WTC11 (cell line): Measurements from ENCODE around the gene YAF2. TPM values are rescaled to one million over a fixed set of nuclear protein-coding genes. Genes with fewer than 3 reads are reported as not detected.

ENCODE experiments used
- ATAC-seq: fragments of 200-7000 bp; cut with Tn5 transposase; 2 replicates; pipeline ENCODE4 v1.10.0; 2021; ENCODE audit warnings: mild to moderate bottlenecking, moderate library complexity
- CTCF ChIA-PET: fragments of 300-600 bp; sonication (Branson Sonifier 250); formaldehyde crosslinking; loops from one replicate; lab custom pipeline; 2021; ENCODE audit warnings: antibody characterized with exemption; lab: Charles Lee
- POLR2A ChIA-PET: fragments of 350-600 bp; sonication (Branson Sonifier 250); formaldehyde crosslinking; loops from one replicate; lab custom pipeline; 2021; ENCODE audit warnings: antibody characterized with exemption; lab: Charles Lee
- DNase-seq: peaks from one replicate; pipeline ENCODE4 v3.0.0; 2021; ENCODE audit warnings: low spot score
- H3K27ac Mint-ChIP-seq: 2 replicates; pipeline ENCODE4 v1.8.0; 2021; ENCODE audit warnings: mixed read lengths
- H3K27me3 Mint-ChIP-seq: 2 replicates; pipeline ENCODE4 v1.8.0; 2021; ENCODE audit warnings: low read depth, mild to moderate bottlenecking, moderate library complexity, mixed read lengths
- H3K36me3 Mint-ChIP-seq: 2 replicates; pipeline ENCODE4 v1.8.0; 2021; ENCODE audit warnings: mixed read lengths
- H3K4me1 Mint-ChIP-seq: 2 replicates; pipeline ENCODE4 v1.8.0; 2022; ENCODE audit warnings: mixed read lengths
- H3K4me3 Mint-ChIP-seq: 2 replicates; pipeline ENCODE4 v1.8.0; 2021; ENCODE audit warnings: mild to moderate bottlenecking, moderate library complexity, mixed read lengths
- H3K9me3 Mint-ChIP-seq: 2 replicates; pipeline ENCODE4 v1.8.0; 2021; ENCODE audit warnings: mixed read lengths
- ATF2 ChIP-seq: sonication (generic); formaldehyde crosslinking; IDR thresholded peaks from 2 replicates; pipeline ENCODE4 v1.8.1; 2022; ENCODE audit warnings: low read depth, missing genetic modification reagents, borderline replicate concordance
- CREB1 ChIP-seq: sonication (generic); formaldehyde crosslinking; IDR thresholded peaks from 2 replicates; pipeline ENCODE4 v1.8.0; 2023; ENCODE audit warnings: mild to moderate bottlenecking, missing genetic modification reagents
- CREM ChIP-seq: sonication (generic); formaldehyde crosslinking; IDR thresholded peaks from 2 replicates; pipeline ENCODE4 v1.8.1; 2022; ENCODE audit warnings: mild to moderate bottlenecking, missing genetic modification reagents, moderate library complexity
- EMX1 ChIP-seq: fragments of 250-450 bp; sonication (Bioruptor Pico); IDR thresholded peaks from 2 replicates; pipeline ENCODE4 v1.8.0; 2021; ENCODE audit warnings: mild to moderate bottlenecking
- FOXK1 ChIP-seq: sonication (generic); formaldehyde crosslinking; IDR thresholded peaks from 2 replicates; pipeline ENCODE4 v1.8.0; 2022; ENCODE audit warnings: mild to moderate bottlenecking, moderate library complexity, missing genetic modification reagents
- HMGXB4 ChIP-seq: sonication (generic); formaldehyde crosslinking; IDR thresholded peaks from 2 replicates; pipeline ENCODE4 v1.8.1; 2023; ENCODE audit warnings: mild to moderate bottlenecking, moderate library complexity, missing genetic modification reagents
- JAZF1 ChIP-seq: fragments of 250-450 bp; sonication (Bioruptor Pico); IDR thresholded peaks from 2 replicates; pipeline ENCODE4 v1.9.0; 2021; ENCODE audit warnings: moderate library complexity, mild to moderate bottlenecking, inconsistent platforms
- NFYB ChIP-seq: sonication (generic); formaldehyde crosslinking; conservative IDR thresholded peaks from 2 replicates; pipeline ENCODE4 v1.8.0; 2022; ENCODE audit warnings: low read depth, missing genetic modification reagents
- USF2 ChIP-seq: sonication (generic); formaldehyde crosslinking; IDR thresholded peaks from 2 replicates; pipeline ENCODE4 v1.8.1; 2023; ENCODE audit warnings: mild to moderate bottlenecking, missing genetic modification reagents, moderate library complexity
- ZBTB21 ChIP-seq: sonication (generic); formaldehyde crosslinking; IDR thresholded peaks from 2 replicates; pipeline ENCODE4 v1.8.1; 2023; ENCODE audit warnings: mild to moderate bottlenecking, missing genetic modification reagents, borderline replicate concordance
- ZNF263 ChIP-seq: sonication (generic); formaldehyde crosslinking; IDR thresholded peaks from 2 replicates; pipeline ENCODE4 v1.8.1; 2022; ENCODE audit warnings: low read depth, mild to moderate bottlenecking, moderate library complexity, missing genetic modification reagents
- total RNA-seq: library from RNA; stranded (reverse); gene quantifications from 3 replicates; pipeline ENCODE4 v1.2.3, GENCODE V29; 2021
- TF ChIP-seq, protein P1 (sequence below): fragments of 250-450 bp; sonication (Bioruptor Pico); IDR thresholded peaks from 2 replicates; pipeline ENCODE4 v1.9.0; 2021; ENCODE audit warnings: mild to moderate bottlenecking
- TF ChIP-seq, protein P2 (sequence below): sonication (generic); formaldehyde crosslinking; IDR thresholded peaks from 2 replicates; pipeline ENCODE4 v1.8.0; 2022; ENCODE audit warnings: mild to moderate bottlenecking, missing genetic modification reagents
- TF ChIP-seq, protein P3 (sequence below): sonication (generic); formaldehyde crosslinking; IDR thresholded peaks from 2 replicates; pipeline ENCODE4 v1.8.0; 2022; ENCODE audit warnings: mild to moderate bottlenecking, missing genetic modification reagents
- TF ChIP-seq, protein P4 (sequence below): sonication (generic); formaldehyde crosslinking; conservative IDR thresholded peaks from 2 replicates; pipeline ENCODE4 v1.8.1; 2022; ENCODE audit warnings: mild to moderate bottlenecking, missing genetic modification reagents
- TF ChIP-seq, protein P5 (sequence below): fragments of 200-600 bp; IDR thresholded peaks from 2 replicates; pipeline ENCODE4 v1.8.0; 2022; ENCODE audit warnings: antibody characterized with exemption
- TF ChIP-seq, protein P6 (sequence below): sonication (generic); formaldehyde crosslinking; IDR thresholded peaks from 2 replicates; pipeline ENCODE4 v1.8.1; 2022; ENCODE audit warnings: low read depth, mild to moderate bottlenecking, moderate library complexity, missing genetic modification reagents, borderline replicate concordance

The YAF2 gene
- total RNA-seq, 1 experiment from 2014 or later: 3.3 TPM

GRCh38 chr12:42161529-42161928, 76.5 kb downstream of the YAF2 start (continued):
- TF ChIP-seq, protein P1, sequence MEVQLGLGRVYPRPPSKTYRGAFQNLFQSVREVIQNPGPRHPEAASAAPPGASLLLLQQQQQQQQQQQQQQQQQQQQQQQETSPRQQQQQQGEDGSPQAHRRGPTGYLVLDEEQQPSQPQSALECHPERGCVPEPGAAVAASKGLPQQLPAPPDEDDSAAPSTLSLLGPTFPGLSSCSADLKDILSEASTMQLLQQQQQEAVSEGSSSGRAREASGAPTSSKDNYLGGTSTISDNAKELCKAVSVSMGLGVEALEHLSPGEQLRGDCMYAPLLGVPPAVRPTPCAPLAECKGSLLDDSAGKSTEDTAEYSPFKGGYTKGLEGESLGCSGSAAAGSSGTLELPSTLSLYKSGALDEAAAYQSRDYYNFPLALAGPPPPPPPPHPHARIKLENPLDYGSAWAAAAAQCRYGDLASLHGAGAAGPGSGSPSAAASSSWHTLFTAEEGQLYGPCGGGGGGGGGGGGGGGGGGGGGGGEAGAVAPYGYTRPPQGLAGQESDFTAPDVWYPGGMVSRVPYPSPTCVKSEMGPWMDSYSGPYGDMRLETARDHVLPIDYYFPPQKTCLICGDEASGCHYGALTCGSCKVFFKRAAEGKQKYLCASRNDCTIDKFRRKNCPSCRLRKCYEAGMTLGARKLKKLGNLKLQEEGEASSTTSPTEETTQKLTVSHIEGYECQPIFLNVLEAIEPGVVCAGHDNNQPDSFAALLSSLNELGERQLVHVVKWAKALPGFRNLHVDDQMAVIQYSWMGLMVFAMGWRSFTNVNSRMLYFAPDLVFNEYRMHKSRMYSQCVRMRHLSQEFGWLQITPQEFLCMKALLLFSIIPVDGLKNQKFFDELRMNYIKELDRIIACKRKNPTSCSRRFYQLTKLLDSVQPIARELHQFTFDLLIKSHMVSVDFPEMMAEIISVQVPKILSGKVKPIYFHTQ (CRISPR knock-in tag): no peak

DNA sequence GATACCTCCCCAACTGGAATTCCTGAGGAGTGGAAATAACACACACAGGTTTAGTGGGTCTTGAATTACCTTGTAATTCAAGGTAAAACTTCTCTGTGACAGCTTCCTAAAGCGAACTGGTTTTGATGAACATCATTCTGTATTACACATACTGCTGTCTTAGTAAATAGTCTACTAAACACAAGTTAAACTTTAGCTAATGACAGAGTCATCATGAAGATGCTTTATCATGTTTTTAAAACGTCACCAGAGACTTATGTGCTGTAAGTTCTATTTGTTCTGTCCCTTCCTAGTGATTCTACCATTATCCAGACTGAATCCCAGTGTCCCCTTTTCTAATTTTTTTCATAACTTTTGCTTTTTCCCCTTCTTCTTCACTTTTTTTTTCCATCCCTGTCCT, 81.8 kb downstream of the YAF2 start:
- TF ChIP-seq NFYB (no peak), EMX1 (no peak), HMGXB4 (CRISPR knock-in tag) (no peak), FOXK1 (no peak), USF2 (no peak), JAZF1 (CRISPR knock-in tag) (no peak)
- TF ChIP-seq, all 79 proteins: peak for 0
- ChIA-PET POLR2A (interaction anchor here (0.6 kb wide), 1 partner anchor 14 kb away, joined by 3 read pairs; no protein-coding TSS in a partner anchor), CTCF (interaction anchor here (0.6 kb wide), 1 partner anchor 156 kb away, joined by 3 read pairs; no protein-coding TSS in a partner anchor)
- H3K36me3 Mint-ChIP-seq: no peaks in the 10 kb centered on the region
- no peak overlapping the region for H3K27ac Mint-ChIP-seq
- peaks cover 2% of the 10 kb centered on the region; the same call in 1 of the 2 replicates for H3K4me1 Mint-ChIP-seq
- H3K4me3 Mint-ChIP-seq: no peak overlapping the region
- DNase-seq (no peak), ATAC-seq (no peak)
- no peaks in the 10 kb centered on the region for H3K9me3 Mint-ChIP-seq
- no peaks in the 10 kb centered on the region for H3K27me3 Mint-ChIP-seq

DNA sequence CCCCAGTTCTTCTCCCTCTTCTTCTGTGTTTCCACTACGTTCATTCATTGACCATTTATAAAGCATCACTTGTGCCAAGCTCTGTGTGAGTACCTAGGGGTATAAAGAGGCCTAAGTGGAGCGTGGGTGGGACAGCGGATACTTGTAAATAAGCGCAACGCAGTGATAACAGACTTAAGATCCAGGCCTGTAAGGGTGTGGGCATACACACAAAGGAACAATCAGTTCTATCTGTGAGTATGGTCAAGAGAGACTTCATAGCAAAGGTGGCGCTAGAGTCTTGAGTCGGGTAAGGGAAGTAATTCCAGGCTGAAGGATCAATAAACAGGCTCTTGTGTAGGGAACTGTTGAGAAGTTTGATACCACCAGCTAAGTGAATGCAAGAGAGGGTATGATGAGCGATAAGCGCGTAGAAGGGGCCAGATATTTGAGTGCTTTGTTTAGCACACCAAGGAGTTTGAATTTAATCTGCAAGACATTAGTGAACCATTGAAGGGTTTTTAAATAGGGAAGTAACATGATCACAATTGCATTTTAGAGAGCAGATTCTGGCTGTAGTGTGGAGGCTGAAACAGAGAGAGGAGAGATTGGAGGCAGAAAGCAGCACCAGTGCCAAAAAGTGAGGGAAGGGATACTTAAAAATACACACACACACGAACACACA, 92.4 kb downstream of the YAF2 start:
- H3K27ac Mint-ChIP-seq: peak overlapping the region; percentile 67
- peaks cover 10% of the 10 kb centered on the region for H3K27me3 Mint-ChIP-seq
- no peaks in the 10 kb centered on the region for H3K9me3 Mint-ChIP-seq
- ChIA-PET POLR2A (interaction anchor here (0.7 to 1.1 kb wide), 2 partner anchors 52 to 1663 kb away, joined by 3 to 6 read pairs; no protein-coding TSS in a partner anchor), CTCF (interaction anchor here (0.8 to 1.7 kb wide), 6 partner anchors 9 to 226 kb away, joined by 3 to 8 read pairs (median 4); no protein-coding TSS in a partner anchor)
- DNase-seq (no peak), ATAC-seq (peak; percentile 44)
- H3K36me3 Mint-ChIP-seq: no peaks in the 10 kb centered on the region
- H3K4me3 Mint-ChIP-seq: peak overlapping the region; percentile 65
- peaks cover 31% of the 10 kb centered on the region for H3K4me1 Mint-ChIP-seq
- TF ChIP-seq, protein P2, sequence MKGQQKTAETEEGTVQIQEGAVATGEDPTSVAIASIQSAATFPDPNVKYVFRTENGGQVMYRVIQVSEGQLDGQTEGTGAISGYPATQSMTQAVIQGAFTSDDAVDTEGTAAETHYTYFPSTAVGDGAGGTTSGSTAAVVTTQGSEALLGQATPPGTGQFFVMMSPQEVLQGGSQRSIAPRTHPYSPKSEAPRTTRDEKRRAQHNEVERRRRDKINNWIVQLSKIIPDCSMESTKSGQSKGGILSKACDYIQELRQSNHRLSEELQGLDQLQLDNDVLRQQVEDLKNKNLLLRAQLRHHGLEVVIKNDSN (CRISPR knock-in tag): no peak
- TF ChIP-seq, protein P3, sequence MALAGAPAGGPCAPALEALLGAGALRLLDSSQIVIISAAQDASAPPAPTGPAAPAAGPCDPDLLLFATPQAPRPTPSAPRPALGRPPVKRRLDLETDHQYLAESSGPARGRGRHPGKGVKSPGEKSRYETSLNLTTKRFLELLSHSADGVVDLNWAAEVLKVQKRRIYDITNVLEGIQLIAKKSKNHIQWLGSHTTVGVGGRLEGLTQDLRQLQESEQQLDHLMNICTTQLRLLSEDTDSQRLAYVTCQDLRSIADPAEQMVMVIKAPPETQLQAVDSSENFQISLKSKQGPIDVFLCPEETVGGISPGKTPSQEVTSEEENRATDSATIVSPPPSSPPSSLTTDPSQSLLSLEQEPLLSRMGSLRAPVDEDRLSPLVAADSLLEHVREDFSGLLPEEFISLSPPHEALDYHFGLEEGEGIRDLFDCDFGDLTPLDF (CRISPR knock-in tag): no peak
- TF ChIP-seq, protein P4, sequence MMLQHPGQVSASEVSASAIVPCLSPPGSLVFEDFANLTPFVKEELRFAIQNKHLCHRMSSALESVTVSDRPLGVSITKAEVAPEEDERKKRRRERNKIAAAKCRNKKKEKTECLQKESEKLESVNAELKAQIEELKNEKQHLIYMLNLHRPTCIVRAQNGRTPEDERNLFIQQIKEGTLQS: no peak
- no peak for TF ChIP-seq CREB1 (CRISPR knock-in tag)
- no peak for TF ChIP-seq ZBTB21 (CRISPR knock-in tag)
- TF ChIP-seq ZNF263 (CRISPR knock-in tag): no peak
- TF ChIP-seq, protein P5, sequence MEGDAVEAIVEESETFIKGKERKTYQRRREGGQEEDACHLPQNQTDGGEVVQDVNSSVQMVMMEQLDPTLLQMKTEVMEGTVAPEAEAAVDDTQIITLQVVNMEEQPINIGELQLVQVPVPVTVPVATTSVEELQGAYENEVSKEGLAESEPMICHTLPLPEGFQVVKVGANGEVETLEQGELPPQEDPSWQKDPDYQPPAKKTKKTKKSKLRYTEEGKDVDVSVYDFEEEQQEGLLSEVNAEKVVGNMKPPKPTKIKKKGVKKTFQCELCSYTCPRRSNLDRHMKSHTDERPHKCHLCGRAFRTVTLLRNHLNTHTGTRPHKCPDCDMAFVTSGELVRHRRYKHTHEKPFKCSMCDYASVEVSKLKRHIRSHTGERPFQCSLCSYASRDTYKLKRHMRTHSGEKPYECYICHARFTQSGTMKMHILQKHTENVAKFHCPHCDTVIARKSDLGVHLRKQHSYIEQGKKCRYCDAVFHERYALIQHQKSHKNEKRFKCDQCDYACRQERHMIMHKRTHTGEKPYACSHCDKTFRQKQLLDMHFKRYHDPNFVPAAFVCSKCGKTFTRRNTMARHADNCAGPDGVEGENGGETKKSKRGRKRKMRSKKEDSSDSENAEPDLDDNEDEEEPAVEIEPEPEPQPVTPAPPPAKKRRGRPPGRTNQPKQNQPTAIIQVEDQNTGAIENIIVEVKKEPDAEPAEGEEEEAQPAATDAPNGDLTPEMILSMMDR: no peak
- no peak for TF ChIP-seq CREM (CRISPR knock-in tag)
- TF ChIP-seq ATF2 (CRISPR knock-in tag): no peak
- TF ChIP-seq, protein P6, sequence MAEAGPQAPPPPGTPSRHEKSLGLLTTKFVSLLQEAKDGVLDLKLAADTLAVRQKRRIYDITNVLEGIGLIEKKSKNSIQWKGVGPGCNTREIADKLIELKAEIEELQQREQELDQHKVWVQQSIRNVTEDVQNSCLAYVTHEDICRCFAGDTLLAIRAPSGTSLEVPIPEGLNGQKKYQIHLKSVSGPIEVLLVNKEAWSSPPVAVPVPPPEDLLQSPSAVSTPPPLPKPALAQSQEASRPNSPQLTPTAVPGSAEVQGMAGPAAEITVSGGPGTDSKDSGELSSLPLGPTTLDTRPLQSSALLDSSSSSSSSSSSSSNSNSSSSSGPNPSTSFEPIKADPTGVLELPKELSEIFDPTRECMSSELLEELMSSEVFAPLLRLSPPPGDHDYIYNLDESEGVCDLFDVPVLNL: no peak
